Liver (tissue), 3 donors: Measurements from ENCODE around the gene ZFP3.
"Not testable (repeated sequence)": the region's sequence is repeated elsewhere in the genome, so short reads cannot be mapped to it uniquely, and the experiment has no call there.

ENCODE experiments used
- ATF3 ChIP-seq: IDR thresholded peaks from 2 replicates; pipeline ENCODE4 v1.6.1; 2016; ENCODE audit warnings: antibody characterized with exemption
- CTCF ChIP-seq: fragments of 150-350 bp; IDR thresholded peaks from 2 replicates; pipeline ENCODE4 v1.5.1; 2017; ENCODE audit warnings: improper control_type of control experiment, low read depth, low read length; ENCODE audit not compliant: missing input control
- EGR1 ChIP-seq, 2 donors: IDR thresholded peaks; 2 replicates each; pipeline ENCODE4 v1.6.1; 2016 to 2018; ENCODE audit warnings: antibody characterized with exemption in 2 of 2, low read depth in 2 of 2
- GABPA ChIP-seq, 2 donors: IDR thresholded peaks in 1 of 2; conservative IDR thresholded peaks in 1 of 2; 2 replicates each; pipeline ENCODE4 v1.6.1; 2016; ENCODE audit warnings: antibody characterized with exemption in 2 of 2, mild to moderate bottlenecking in 1 of 2, moderate library complexity in 1 of 2
- HNF4A ChIP-seq, 2 donors: conservative IDR thresholded peaks; 2 replicates each; pipeline ENCODE4 v1.6.1; 2016; ENCODE audit warnings: antibody characterized with exemption in 2 of 2, mild to moderate bottlenecking in 2 of 2
- HNF4G ChIP-seq: IDR thresholded peaks from 2 replicates; pipeline ENCODE4 v1.6.1; 2016; ENCODE audit warnings: antibody characterized with exemption
- JUND ChIP-seq, 2 donors: IDR thresholded peaks; 2 replicates each; pipeline ENCODE4 v1.6.1; 2016; ENCODE audit warnings: antibody characterized with exemption in 2 of 2
- RAD21 ChIP-seq, 2 donors: IDR thresholded peaks; 2 replicates each; pipeline ENCODE4 v1.6.1; 2016; ENCODE audit warnings: antibody characterized with exemption in 2 of 2, mild to moderate bottlenecking in 2 of 2
- SP1 ChIP-seq: IDR thresholded peaks from 2 replicates; pipeline ENCODE4 v1.6.1; 2018; ENCODE audit warnings: antibody characterized with exemption, mild to moderate bottlenecking
- TAF1 ChIP-seq: conservative IDR thresholded peaks from 2 replicates; pipeline ENCODE4 v1.6.1; 2016; ENCODE audit warnings: antibody characterized with exemption, mild to moderate bottlenecking
- YY1 ChIP-seq: IDR thresholded peaks from 2 replicates; pipeline ENCODE4 v1.6.1; 2016; ENCODE audit warnings: antibody characterized with exemption, mild to moderate bottlenecking
- TF ChIP-seq, protein P1 (sequence below): IDR thresholded peaks from 2 replicates; pipeline ENCODE4 v1.6.1; 2016; ENCODE audit warnings: antibody characterized with exemption
- TF ChIP-seq, protein P2 (sequence below): IDR thresholded peaks from 2 replicates; pipeline ENCODE4 v1.6.1; 2016; ENCODE audit warnings: antibody characterized with exemption
- TF ChIP-seq, protein P3 (sequence below): IDR thresholded peaks from 2 replicates; pipeline ENCODE4 v1.6.1; 2016; ENCODE audit warnings: antibody characterized with exemption, mild to moderate bottlenecking
- donor health status: healthy.
- donor health status: healthy.

GRCh38 chr17:5030168-5030567, 48.1 kb upstream of the ZFP3 start:
- TF ChIP-seq CTCF; SP1; EGR1 (IDR thresholded peaks at IDR 0.05; ENCODE audit: low read depth in 2 of 2); ATF3; JUND (IDR thresholded peaks at IDR 0.05); YY1; RAD21 (IDR thresholded peaks at IDR 0.05); TAF1; GABPA (IDR thresholded peaks at IDR 0.05 in 1 of 2, conservative IDR thresholded peaks at IDR 0.05 in 1 of 2); HNF4A (conservative IDR thresholded peaks at IDR 0.05); HNF4G: not testable (repeated sequence)
- TF ChIP-seq, protein P1, sequence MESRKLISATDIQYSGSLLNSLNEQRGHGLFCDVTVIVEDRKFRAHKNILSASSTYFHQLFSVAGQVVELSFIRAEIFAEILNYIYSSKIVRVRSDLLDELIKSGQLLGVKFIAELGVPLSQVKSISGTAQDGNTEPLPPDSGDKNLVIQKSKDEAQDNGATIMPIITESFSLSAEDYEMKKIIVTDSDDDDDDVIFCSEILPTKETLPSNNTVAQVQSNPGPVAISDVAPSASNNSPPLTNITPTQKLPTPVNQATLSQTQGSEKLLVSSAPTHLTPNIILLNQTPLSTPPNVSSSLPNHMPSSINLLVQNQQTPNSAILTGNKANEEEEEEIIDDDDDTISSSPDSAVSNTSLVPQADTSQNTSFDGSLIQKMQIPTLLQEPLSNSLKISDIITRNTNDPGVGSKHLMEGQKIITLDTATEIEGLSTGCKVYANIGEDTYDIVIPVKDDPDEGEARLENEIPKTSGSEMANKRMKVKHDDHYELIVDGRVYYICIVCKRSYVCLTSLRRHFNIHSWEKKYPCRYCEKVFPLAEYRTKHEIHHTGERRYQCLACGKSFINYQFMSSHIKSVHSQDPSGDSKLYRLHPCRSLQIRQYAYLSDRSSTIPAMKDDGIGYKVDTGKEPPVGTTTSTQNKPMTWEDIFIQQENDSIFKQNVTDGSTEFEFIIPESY: not testable (repeated sequence)
- TF ChIP-seq, protein P2, sequence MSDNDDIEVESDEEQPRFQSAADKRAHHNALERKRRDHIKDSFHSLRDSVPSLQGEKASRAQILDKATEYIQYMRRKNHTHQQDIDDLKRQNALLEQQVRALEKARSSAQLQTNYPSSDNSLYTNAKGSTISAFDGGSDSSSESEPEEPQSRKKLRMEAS: not testable (repeated sequence)
- TF ChIP-seq, protein P3, sequence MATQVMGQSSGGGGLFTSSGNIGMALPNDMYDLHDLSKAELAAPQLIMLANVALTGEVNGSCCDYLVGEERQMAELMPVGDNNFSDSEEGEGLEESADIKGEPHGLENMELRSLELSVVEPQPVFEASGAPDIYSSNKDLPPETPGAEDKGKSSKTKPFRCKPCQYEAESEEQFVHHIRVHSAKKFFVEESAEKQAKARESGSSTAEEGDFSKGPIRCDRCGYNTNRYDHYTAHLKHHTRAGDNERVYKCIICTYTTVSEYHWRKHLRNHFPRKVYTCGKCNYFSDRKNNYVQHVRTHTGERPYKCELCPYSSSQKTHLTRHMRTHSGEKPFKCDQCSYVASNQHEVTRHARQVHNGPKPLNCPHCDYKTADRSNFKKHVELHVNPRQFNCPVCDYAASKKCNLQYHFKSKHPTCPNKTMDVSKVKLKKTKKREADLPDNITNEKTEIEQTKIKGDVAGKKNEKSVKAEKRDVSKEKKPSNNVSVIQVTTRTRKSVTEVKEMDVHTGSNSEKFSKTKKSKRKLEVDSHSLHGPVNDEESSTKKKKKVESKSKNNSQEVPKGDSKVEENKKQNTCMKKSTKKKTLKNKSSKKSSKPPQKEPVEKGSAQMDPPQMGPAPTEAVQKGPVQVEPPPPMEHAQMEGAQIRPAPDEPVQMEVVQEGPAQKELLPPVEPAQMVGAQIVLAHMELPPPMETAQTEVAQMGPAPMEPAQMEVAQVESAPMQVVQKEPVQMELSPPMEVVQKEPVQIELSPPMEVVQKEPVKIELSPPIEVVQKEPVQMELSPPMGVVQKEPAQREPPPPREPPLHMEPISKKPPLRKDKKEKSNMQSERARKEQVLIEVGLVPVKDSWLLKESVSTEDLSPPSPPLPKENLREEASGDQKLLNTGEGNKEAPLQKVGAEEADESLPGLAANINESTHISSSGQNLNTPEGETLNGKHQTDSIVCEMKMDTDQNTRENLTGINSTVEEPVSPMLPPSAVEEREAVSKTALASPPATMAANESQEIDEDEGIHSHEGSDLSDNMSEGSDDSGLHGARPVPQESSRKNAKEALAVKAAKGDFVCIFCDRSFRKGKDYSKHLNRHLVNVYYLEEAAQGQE: not testable (repeated sequence)
